HepG2 (cell line): Measurements from ENCODE around the gene MED20. TPM values are rescaled to one million over a fixed set of nuclear protein-coding genes. Genes with fewer than 3 reads are reported as not detected.
A peak's percentile ranks its signal among the peaks of the same experiment; 100 is the strongest.

Experiments used
- ELF3 ChIP-seq: IDR thresholded peaks from 2 replicates; pipeline ENCODE4 v1.6.1; 2016; ENCODE audit warnings: missing genetic modification reagents, missing compliant biosample characterization
- ESRRA ChIP-seq: sonication (generic); formaldehyde crosslinking; IDR thresholded peaks from 2 replicates; pipeline ENCODE4 v1.5.1; 2020; ENCODE audit warnings: mild to moderate bottlenecking, low read depth, missing genetic modification reagents
- JUNB ChIP-seq: sonication (generic); formaldehyde crosslinking; IDR thresholded peaks from 2 replicates; pipeline ENCODE4 v1.8.0; 2022; ENCODE audit warnings: missing genetic modification reagents, mild to moderate bottlenecking, borderline replicate concordance
- KDM4B ChIP-seq: sonication (generic); formaldehyde crosslinking; IDR thresholded peaks from 2 replicates; pipeline ENCODE4 v1.4.0; 2020; ENCODE audit warnings: missing genetic modification reagents
- MAFF ChIP-seq: IDR thresholded peaks from 2 replicates; pipeline ENCODE4 v1.6.1; 2011; ENCODE audit warnings: low read depth, low read length, improper control_type of control experiment
- MAFK ChIP-seq, 2 experiments: IDR thresholded peaks in 1 of 2; conservative IDR thresholded peaks in 1 of 2; 2 replicates each; pipeline ENCODE4 v1.6.1; 2011; ENCODE audit warnings: improper control_type of control experiment in 2 of 2, low read length in 2 of 2
- MEF2D ChIP-seq: sonication (generic); formaldehyde crosslinking; IDR thresholded peaks from 2 replicates; pipeline ENCODE4 v1.5.1; 2020; ENCODE audit warnings: mild to moderate bottlenecking, missing genetic modification reagents
- MTF1 ChIP-seq: sonication (generic); formaldehyde crosslinking; IDR thresholded peaks from 2 replicates; pipeline ENCODE4 v1.5.0; 2020; ENCODE audit warnings: missing genetic modification reagents
- NAIF1 ChIP-seq: sonication (generic); formaldehyde crosslinking; IDR thresholded peaks from 2 replicates; pipeline ENCODE4 v1.5.0; 2020; ENCODE audit warnings: mild to moderate bottlenecking, missing genetic modification reagents, borderline replicate concordance
- NFE2 ChIP-seq: sonication (generic); formaldehyde crosslinking; IDR thresholded peaks from 2 replicates; pipeline ENCODE4 v1.4.0; 2020; ENCODE audit warnings: missing genetic modification reagents
- NFKB2 ChIP-seq: sonication (generic); formaldehyde crosslinking; IDR thresholded peaks from 2 replicates; pipeline ENCODE4 v1.4.0; 2020; ENCODE audit warnings: missing genetic modification reagents, borderline replicate concordance
- NPAS2 ChIP-seq: sonication (generic); formaldehyde crosslinking; IDR thresholded peaks from 2 replicates; pipeline ENCODE4 v1.8.0; 2022; ENCODE audit warnings: mild to moderate bottlenecking, missing genetic modification reagents, borderline replicate concordance
- RFX1 ChIP-seq: fragments of 450-650 bp; IDR thresholded peaks from 2 replicates; pipeline ENCODE4 v1.6.1; 2017
- SNRNP70 ChIP-seq: fragments of 200-400 bp; formaldehyde crosslinking; IDR thresholded peaks from 2 replicates; pipeline ENCODE4 v1.6.1; 2017; ENCODE audit warnings: mild to moderate bottlenecking, low read depth, low read length, moderate library complexity
- SOX5 ChIP-seq: IDR thresholded peaks from 2 replicates; pipeline ENCODE4 v1.6.1; 2016; ENCODE audit warnings: borderline replicate concordance
- SPEN ChIP-seq: sonication (generic); formaldehyde crosslinking; IDR thresholded peaks from 2 replicates; pipeline ENCODE4 v1.5.1; 2020; ENCODE audit warnings: low read depth, mild to moderate bottlenecking, missing genetic modification reagents
- STAT5B ChIP-seq: sonication (generic); formaldehyde crosslinking; IDR thresholded peaks from 2 replicates; pipeline ENCODE4 v1.4.0; 2020; ENCODE audit warnings: missing genetic modification reagents
- ZNF253 ChIP-seq: sonication (generic); formaldehyde crosslinking; IDR thresholded peaks from 2 replicates; pipeline ENCODE4 v1.8.0; 2022; ENCODE audit warnings: mild to moderate bottlenecking, missing genetic modification reagents, borderline replicate concordance
- polyA plus RNA-seq, 8 experiments: library from polyadenylated mRNA; depleted of rRNA in 3 of 8; stranded (reverse) in 7 of 8; unstranded in 1 of 8; fragments of >200 nt; fragmentation: Illumina TruSeq in 4 of 8; extraction: Trizol in 4 of 8; gene quantifications; 2 replicates each; pipeline versions ENCODE4 v1.2.1 to v1.2.3, GENCODE V29; 2011 to 2016; ENCODE audit warnings: low read depth in 4 of 8, missing spikeins in 1 of 8, mixed read lengths in 1 of 8; ENCODE audit not compliant: insufficient read depth in 1 of 8
- total RNA-seq, 5 experiments: library from RNA; depleted of rRNA; stranded (reverse); fragments of >200 nt; fragmentation: Illumina TruSeq; extraction: Trizol; gene quantifications; 2 replicates each; pipeline ENCODE4 v1.2.3, GENCODE V29; 2016; ENCODE audit warnings: low read depth in 1 of 5
- TF ChIP-seq, protein P1 (sequence below): conservative IDR thresholded peaks from 2 replicates; pipeline ENCODE4 v1.6.1; 2018; ENCODE audit warnings: missing genetic modification reagents
- TF ChIP-seq, protein P2 (sequence below): sonication (generic); formaldehyde crosslinking; IDR thresholded peaks from 2 replicates; pipeline ENCODE4 v1.5.1; 2020; ENCODE audit warnings: missing genetic modification reagents, mild to moderate bottlenecking, borderline replicate concordance
- TF ChIP-seq, protein P3 (sequence below): sonication (generic); formaldehyde crosslinking; IDR thresholded peaks from 2 replicates; pipeline ENCODE4 v1.4.0; 2020; ENCODE audit warnings: missing genetic modification reagents, mild to moderate bottlenecking, borderline replicate concordance
- TF ChIP-seq, protein P4 (sequence below), 2 experiments: IDR thresholded peaks; 2 replicates each; pipeline ENCODE4 v1.6.1; 2011 to 2012; ENCODE audit warnings: low read length in 2 of 2, borderline replicate concordance in 1 of 2, low read depth in 1 of 2, mild to moderate bottlenecking in 1 of 2, moderate library complexity in 1 of 2

MED20 gene
- total and polyA plus RNA-seq, 2 of the 13 experiments (the other 11 are each of a cell fraction or from before 2014, with no cell fraction given) = 28.1 to 41.1 TPM

DNA sequence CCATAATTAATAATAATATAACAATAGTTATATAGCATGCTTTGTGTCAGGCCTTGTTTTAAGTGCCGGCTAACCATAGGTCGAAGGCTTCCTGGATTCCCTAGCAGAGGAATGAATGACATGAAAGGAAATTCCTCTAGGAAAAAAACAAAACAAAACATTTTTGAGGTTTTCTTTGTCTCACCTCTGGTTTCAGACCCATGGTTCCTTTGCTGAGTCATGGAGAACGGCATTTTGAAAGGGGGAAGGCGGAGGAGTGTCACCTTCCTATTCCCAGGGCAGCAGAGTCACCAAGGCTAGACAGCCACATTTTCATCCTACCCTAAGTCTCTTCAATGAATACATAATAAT, 46.0 kb upstream of the MED20 start (continued):
- TF ChIP-seq, protein P1, sequence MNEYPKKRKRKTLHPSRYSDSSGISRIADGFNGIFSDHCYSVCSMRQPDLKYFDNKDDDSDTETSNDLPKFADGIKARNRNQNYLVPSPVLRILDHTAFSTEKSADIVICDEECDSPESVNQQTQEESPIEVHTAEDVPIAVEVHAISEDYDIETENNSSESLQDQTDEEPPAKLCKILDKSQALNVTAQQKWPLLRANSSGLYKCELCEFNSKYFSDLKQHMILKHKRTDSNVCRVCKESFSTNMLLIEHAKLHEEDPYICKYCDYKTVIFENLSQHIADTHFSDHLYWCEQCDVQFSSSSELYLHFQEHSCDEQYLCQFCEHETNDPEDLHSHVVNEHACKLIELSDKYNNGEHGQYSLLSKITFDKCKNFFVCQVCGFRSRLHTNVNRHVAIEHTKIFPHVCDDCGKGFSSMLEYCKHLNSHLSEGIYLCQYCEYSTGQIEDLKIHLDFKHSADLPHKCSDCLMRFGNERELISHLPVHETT = no peak
- TF ChIP-seq, protein P2, sequence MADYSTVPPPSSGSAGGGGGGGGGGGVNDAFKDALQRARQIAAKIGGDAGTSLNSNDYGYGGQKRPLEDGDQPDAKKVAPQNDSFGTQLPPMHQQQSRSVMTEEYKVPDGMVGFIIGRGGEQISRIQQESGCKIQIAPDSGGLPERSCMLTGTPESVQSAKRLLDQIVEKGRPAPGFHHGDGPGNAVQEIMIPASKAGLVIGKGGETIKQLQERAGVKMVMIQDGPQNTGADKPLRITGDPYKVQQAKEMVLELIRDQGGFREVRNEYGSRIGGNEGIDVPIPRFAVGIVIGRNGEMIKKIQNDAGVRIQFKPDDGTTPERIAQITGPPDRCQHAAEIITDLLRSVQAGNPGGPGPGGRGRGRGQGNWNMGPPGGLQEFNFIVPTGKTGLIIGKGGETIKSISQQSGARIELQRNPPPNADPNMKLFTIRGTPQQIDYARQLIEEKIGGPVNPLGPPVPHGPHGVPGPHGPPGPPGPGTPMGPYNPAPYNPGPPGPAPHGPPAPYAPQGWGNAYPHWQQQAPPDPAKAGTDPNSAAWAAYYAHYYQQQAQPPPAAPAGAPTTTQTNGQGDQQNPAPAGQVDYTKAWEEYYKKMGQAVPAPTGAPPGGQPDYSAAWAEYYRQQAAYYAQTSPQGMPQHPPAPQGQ (CRISPR knock-in tag) = no peak
- no peak for TF ChIP-seq SPEN (CRISPR knock-in tag)
- no peak for TF ChIP-seq MEF2D (CRISPR knock-in tag)
- no peak for TF ChIP-seq NPAS2 (CRISPR knock-in tag)
- peak; percentile 89 for TF ChIP-seq NFE2
- no peak for TF ChIP-seq STAT5B (CRISPR knock-in tag)
- no peak for TF ChIP-seq RFX1
- TF ChIP-seq MAFF = peak; percentile 65
- no peak for TF ChIP-seq ZNF253 (CRISPR knock-in tag)
- no peak for TF ChIP-seq SNRNP70
- TF ChIP-seq MAFK (conservative IDR thresholded peaks at IDR 0.05 in 1 of 2, IDR thresholded peaks at IDR 0.05 in 1 of 2; ENCODE audit: low read length in 2 of 2) = peak; percentile 55 to 60; a peak in 3 of 4 replicates
- no peak for TF ChIP-seq NFKB2 (CRISPR knock-in tag)
- no peak for TF ChIP-seq NAIF1
- no peak for TF ChIP-seq KDM4B (CRISPR knock-in tag)
- TF ChIP-seq, protein P3, sequence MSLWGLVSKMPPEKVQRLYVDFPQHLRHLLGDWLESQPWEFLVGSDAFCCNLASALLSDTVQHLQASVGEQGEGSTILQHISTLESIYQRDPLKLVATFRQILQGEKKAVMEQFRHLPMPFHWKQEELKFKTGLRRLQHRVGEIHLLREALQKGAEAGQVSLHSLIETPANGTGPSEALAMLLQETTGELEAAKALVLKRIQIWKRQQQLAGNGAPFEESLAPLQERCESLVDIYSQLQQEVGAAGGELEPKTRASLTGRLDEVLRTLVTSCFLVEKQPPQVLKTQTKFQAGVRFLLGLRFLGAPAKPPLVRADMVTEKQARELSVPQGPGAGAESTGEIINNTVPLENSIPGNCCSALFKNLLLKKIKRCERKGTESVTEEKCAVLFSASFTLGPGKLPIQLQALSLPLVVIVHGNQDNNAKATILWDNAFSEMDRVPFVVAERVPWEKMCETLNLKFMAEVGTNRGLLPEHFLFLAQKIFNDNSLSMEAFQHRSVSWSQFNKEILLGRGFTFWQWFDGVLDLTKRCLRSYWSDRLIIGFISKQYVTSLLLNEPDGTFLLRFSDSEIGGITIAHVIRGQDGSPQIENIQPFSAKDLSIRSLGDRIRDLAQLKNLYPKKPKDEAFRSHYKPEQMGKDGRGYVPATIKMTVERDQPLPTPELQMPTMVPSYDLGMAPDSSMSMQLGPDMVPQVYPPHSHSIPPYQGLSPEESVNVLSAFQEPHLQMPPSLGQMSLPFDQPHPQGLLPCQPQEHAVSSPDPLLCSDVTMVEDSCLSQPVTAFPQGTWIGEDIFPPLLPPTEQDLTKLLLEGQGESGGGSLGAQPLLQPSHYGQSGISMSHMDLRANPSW (CRISPR knock-in tag) = no peak
- no peak for TF ChIP-seq ESRRA (CRISPR knock-in tag)
- no peak for TF ChIP-seq JUNB (CRISPR knock-in tag)
- TF ChIP-seq, protein P4, sequence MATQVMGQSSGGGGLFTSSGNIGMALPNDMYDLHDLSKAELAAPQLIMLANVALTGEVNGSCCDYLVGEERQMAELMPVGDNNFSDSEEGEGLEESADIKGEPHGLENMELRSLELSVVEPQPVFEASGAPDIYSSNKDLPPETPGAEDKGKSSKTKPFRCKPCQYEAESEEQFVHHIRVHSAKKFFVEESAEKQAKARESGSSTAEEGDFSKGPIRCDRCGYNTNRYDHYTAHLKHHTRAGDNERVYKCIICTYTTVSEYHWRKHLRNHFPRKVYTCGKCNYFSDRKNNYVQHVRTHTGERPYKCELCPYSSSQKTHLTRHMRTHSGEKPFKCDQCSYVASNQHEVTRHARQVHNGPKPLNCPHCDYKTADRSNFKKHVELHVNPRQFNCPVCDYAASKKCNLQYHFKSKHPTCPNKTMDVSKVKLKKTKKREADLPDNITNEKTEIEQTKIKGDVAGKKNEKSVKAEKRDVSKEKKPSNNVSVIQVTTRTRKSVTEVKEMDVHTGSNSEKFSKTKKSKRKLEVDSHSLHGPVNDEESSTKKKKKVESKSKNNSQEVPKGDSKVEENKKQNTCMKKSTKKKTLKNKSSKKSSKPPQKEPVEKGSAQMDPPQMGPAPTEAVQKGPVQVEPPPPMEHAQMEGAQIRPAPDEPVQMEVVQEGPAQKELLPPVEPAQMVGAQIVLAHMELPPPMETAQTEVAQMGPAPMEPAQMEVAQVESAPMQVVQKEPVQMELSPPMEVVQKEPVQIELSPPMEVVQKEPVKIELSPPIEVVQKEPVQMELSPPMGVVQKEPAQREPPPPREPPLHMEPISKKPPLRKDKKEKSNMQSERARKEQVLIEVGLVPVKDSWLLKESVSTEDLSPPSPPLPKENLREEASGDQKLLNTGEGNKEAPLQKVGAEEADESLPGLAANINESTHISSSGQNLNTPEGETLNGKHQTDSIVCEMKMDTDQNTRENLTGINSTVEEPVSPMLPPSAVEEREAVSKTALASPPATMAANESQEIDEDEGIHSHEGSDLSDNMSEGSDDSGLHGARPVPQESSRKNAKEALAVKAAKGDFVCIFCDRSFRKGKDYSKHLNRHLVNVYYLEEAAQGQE (IDR thresholded peaks at IDR 0.05; ENCODE audit: borderline replicate concordance in 1 of 2, low read depth in 1 of 2, low read length in 2 of 2) = no peak
- TF ChIP-seq ELF3 (CRISPR knock-in tag) = no peak
- TF ChIP-seq SOX5 (CRISPR knock-in tag) = peak; percentile 69; the same call in 1 of the 2 replicates
- TF ChIP-seq MTF1 = no peak
